Measurements from ENCODE around the gene TET2. TPM values are rescaled to one million over a fixed set of nuclear protein-coding genes. Genes with fewer than 3 reads are reported as not detected.

Gene TET2
- total RNA-seq, 1 experiment from 2014 or later: 7.0 TPM

DNA sequence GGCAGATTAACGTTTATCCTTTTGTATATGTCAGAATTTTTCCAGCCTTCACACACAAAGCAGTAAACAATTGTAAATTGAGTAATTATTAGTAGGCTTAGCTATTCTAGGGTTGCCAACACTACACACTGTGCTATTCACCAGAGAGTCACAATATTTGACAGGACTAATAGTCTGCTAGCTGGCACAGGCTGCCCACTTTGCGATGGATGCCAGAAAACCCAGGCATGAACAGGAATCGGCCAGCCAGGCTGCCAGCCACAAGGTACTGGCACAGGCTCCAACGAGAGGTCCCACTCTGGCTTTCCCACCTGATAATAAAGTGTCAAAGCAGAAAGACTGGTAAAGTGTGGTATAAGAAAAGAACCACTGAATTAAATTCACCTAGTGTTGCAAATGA lies 94.8 kb downstream of the TET2 start:
- TF ChIP-seq, protein P1, sequence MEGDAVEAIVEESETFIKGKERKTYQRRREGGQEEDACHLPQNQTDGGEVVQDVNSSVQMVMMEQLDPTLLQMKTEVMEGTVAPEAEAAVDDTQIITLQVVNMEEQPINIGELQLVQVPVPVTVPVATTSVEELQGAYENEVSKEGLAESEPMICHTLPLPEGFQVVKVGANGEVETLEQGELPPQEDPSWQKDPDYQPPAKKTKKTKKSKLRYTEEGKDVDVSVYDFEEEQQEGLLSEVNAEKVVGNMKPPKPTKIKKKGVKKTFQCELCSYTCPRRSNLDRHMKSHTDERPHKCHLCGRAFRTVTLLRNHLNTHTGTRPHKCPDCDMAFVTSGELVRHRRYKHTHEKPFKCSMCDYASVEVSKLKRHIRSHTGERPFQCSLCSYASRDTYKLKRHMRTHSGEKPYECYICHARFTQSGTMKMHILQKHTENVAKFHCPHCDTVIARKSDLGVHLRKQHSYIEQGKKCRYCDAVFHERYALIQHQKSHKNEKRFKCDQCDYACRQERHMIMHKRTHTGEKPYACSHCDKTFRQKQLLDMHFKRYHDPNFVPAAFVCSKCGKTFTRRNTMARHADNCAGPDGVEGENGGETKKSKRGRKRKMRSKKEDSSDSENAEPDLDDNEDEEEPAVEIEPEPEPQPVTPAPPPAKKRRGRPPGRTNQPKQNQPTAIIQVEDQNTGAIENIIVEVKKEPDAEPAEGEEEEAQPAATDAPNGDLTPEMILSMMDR (IDR thresholded peaks at IDR 0.05): no peak
- TF ChIP-seq TCF7L2 (IDR thresholded peaks at IDR 0.05; ENCODE audit: low read depth, low read length) (no peak), SIN3A (IDR thresholded peaks at IDR 0.05; ENCODE audit: borderline replicate concordance, insufficient read depth, low read depth, low read length) (no peak), POLR2AphosphoS5 (IDR thresholded peaks at IDR 0.05; ENCODE audit: low read depth, low read length) (no peak)
- TF ChIP-seq, protein P2, sequence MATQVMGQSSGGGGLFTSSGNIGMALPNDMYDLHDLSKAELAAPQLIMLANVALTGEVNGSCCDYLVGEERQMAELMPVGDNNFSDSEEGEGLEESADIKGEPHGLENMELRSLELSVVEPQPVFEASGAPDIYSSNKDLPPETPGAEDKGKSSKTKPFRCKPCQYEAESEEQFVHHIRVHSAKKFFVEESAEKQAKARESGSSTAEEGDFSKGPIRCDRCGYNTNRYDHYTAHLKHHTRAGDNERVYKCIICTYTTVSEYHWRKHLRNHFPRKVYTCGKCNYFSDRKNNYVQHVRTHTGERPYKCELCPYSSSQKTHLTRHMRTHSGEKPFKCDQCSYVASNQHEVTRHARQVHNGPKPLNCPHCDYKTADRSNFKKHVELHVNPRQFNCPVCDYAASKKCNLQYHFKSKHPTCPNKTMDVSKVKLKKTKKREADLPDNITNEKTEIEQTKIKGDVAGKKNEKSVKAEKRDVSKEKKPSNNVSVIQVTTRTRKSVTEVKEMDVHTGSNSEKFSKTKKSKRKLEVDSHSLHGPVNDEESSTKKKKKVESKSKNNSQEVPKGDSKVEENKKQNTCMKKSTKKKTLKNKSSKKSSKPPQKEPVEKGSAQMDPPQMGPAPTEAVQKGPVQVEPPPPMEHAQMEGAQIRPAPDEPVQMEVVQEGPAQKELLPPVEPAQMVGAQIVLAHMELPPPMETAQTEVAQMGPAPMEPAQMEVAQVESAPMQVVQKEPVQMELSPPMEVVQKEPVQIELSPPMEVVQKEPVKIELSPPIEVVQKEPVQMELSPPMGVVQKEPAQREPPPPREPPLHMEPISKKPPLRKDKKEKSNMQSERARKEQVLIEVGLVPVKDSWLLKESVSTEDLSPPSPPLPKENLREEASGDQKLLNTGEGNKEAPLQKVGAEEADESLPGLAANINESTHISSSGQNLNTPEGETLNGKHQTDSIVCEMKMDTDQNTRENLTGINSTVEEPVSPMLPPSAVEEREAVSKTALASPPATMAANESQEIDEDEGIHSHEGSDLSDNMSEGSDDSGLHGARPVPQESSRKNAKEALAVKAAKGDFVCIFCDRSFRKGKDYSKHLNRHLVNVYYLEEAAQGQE (IDR thresholded peaks at IDR 0.05; ENCODE audit: insufficient read depth in 1 of 2, low read depth in 2 of 2, low read length in 1 of 2): no peak
- no peak for ATAC-seq
- H3K4me1 ChIP-seq (ENCODE audit: control insufficient read depth, insufficient read depth, low read length): no peaks in the 10 kb centered on the region
- no peaks in the 10 kb centered on the region for H3K27me3 ChIP-seq (ENCODE audit: control insufficient read depth, insufficient read depth, low read length)
- H3K9me3 ChIP-seq (ENCODE audit: control insufficient read depth, insufficient read depth, low read depth, low read length): no peaks in the 10 kb centered on the region
- H3K4me3 ChIP-seq (ENCODE audit: low read depth in 2 of 2, low read length in 2 of 2): no peak overlapping the region
- no peaks in the 10 kb centered on the region for H3K36me3 ChIP-seq (ENCODE audit: control insufficient read depth, insufficient read depth, low read length)
- H3K27ac ChIP-seq (ENCODE audit: low read length): no peak overlapping the region
- BruUV-seq (replicated peaks): no TSS peak
- CTCF ChIA-PET: no interaction called here
- no peak for DNase-seq (ENCODE audit: low read depth, low spot score)
- in situ Hi-C loops (cut with HindIII; ENCODE audit: low pct_unique_long_range_greater_than_20kb, low sequenced_read_pairs): no loop called here
- POLR2A ChIA-PET: no interaction called here
- intact Hi-C loops (cut with micrococcal nuclease; ENCODE audit: unreplicated experiment): no loop called here

DNA sequence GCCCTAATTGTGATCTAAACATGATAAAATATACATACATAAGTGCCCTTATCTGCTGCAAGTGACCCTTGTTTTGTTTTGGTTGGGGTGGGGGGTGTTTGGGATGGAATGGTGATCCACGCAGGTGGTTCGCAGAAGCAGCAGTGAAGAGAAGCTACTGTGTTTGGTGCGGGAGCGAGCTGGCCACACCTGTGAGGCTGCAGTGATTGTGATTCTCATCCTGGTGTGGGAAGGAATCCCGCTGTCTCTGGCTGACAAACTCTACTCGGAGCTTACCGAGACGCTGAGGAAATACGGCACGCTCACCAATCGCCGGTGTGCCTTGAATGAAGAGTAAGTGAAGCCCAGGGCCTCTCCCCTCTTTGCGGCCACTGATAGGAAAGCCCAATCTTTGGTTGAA lies 96.8 kb downstream of the TET2 start:
- POLR2A ChIA-PET: no interaction called here
- in situ Hi-C loops (cut with HindIII; ENCODE audit: low pct_unique_long_range_greater_than_20kb, low sequenced_read_pairs) (no loop called here), intact Hi-C loops (cut with micrococcal nuclease; ENCODE audit: unreplicated experiment) (no loop called here)
- no peak overlapping the region for H3K4me3 ChIP-seq (ENCODE audit: low read depth in 2 of 2, low read length in 2 of 2)
- CTCF ChIA-PET: no interaction called here
- no peaks in the 10 kb centered on the region for H3K4me1 ChIP-seq (ENCODE audit: control insufficient read depth, insufficient read depth, low read length)
- DNase-seq (ENCODE audit: low read depth, low spot score) (no peak), ATAC-seq (no peak)
- BruUV-seq (replicated peaks): no TSS peak
- no peak overlapping the region for H3K27ac ChIP-seq (ENCODE audit: low read length)
- TF ChIP-seq, protein P2 (IDR thresholded peaks at IDR 0.05; ENCODE audit: insufficient read depth in 1 of 2, low read depth in 2 of 2, low read length in 1 of 2): no peak
- no peak for TF ChIP-seq TCF7L2 (IDR thresholded peaks at IDR 0.05; ENCODE audit: low read depth, low read length)
- TF ChIP-seq POLR2AphosphoS5 (IDR thresholded peaks at IDR 0.05; ENCODE audit: low read depth, low read length): no peak
- no peak for TF ChIP-seq SIN3A (IDR thresholded peaks at IDR 0.05; ENCODE audit: borderline replicate concordance, insufficient read depth, low read depth, low read length)
- TF ChIP-seq, protein P1 (IDR thresholded peaks at IDR 0.05): no peak
- no peaks in the 10 kb centered on the region for H3K27me3 ChIP-seq (ENCODE audit: control insufficient read depth, insufficient read depth, low read length)
- no peaks in the 10 kb centered on the region for H3K36me3 ChIP-seq (ENCODE audit: control insufficient read depth, insufficient read depth, low read length)
- no peaks in the 10 kb centered on the region for H3K9me3 ChIP-seq (ENCODE audit: control insufficient read depth, insufficient read depth, low read depth, low read length)

Measured in Panc1 (cell line).